NB4 (cell line): ENCODE measurements around the gene RPS6KA3.

Experiments used
- DNase-seq: peaks from one replicate; pipeline ENCODE4 v3.0.0; 2010; ENCODE audit warnings: low read depth
- H3K4me3 ChIP-seq: one replicate; pipeline ENCODE4 v1.5.1; 2011; ENCODE audit warnings: mild to moderate bottlenecking, low read depth, low read length, moderate library complexity
- CTCF ChIP-seq: IDR thresholded peaks from one replicate; pipeline ENCODE4 v1.5.1; 2012; ENCODE audit warnings: low read depth, low read length
- MAX ChIP-seq: IDR thresholded peaks from 2 replicates; pipeline ENCODE4 v1.6.1; 2011; ENCODE audit warnings: low read depth, low read length
- MYC ChIP-seq: IDR thresholded peaks from 2 replicates; pipeline ENCODE4 v1.6.1; 2011; ENCODE audit warnings: low read depth, low read length
- POLR2A ChIP-seq: IDR thresholded peaks from 2 replicates; pipeline ENCODE4 v1.6.1; 2011; ENCODE audit warnings: mild to moderate bottlenecking; ENCODE audit not compliant: insufficient read length; ENCODE audit errors: extremely low read depth

Gene RPS6KA3

GRCh38 chrX:20151689-20152088 lies 115.0 kb downstream of the RPS6KA3 start:
- H3K4me3 ChIP-seq: no peak overlapping the region
- TF ChIP-seq POLR2A (no peak), CTCF (no peak), MAX (no peak), MYC (no peak)
- no peak for DNase-seq

- no peak for DNase-seq
- TF ChIP-seq POLR2A: no peak
- no peak for TF ChIP-seq MYC
- no peak for TF ChIP-seq MAX
- TF ChIP-seq CTCF: no peak
- H3K4me3 ChIP-seq: no peak overlapping the region
These were observed 117.4 kb downstream of the RPS6KA3 start for GRCh38 chrX:20149326-20149725.

GRCh38 chrX:20147561-20147960 lies 119.1 kb downstream of the RPS6KA3 start:
- H3K4me3 ChIP-seq: no peak overlapping the region
- no peak for TF ChIP-seq CTCF
- TF ChIP-seq POLR2A: no peak
- no peak for TF ChIP-seq MYC
- no peak for TF ChIP-seq MAX
- DNase-seq: no peak

GRCh38 chrX:20144491-20144890 lies 122.2 kb downstream of the RPS6KA3 start:
- H3K4me3 ChIP-seq: no peak overlapping the region
- TF ChIP-seq POLR2A: no peak
- TF ChIP-seq MAX: no peak
- TF ChIP-seq MYC: no peak
- TF ChIP-seq CTCF: no peak
- DNase-seq: peak; percentile 38

- no peak overlapping the region for H3K4me3 ChIP-seq
- DNase-seq: peak; percentile 56
- TF ChIP-seq POLR2A (no peak), MYC (no peak), CTCF (peak; percentile 6), MAX (no peak)
These were observed 123.1 kb downstream of the RPS6KA3 start for GRCh38 chrX:20143561-20143960.

- TF ChIP-seq POLR2A (no peak), MAX (no peak), CTCF (no peak), MYC (no peak)
- no peak for DNase-seq
- no peak overlapping the region for H3K4me3 ChIP-seq
These were observed 123.6 kb downstream of the RPS6KA3 start for GRCh38 chrX:20143111-20143510.
